HG02884 (cell line): ENCODE data around the gene SMARCAL1.
"Not testable (repeated sequence)": the region's sequence is repeated elsewhere in the genome, so short reads cannot be mapped to it uniquely, and the experiment has no call there.

Source experiments
- ATAC-seq: cut with Tn5 transposase; IDR thresholded peaks from one replicate; pipeline ENCODE4 v1.9.1; 2021; ENCODE audit warnings: mild to moderate bottlenecking, moderate library complexity; ENCODE audit not compliant: unreplicated experiment

The SMARCAL1 gene

DNA sequence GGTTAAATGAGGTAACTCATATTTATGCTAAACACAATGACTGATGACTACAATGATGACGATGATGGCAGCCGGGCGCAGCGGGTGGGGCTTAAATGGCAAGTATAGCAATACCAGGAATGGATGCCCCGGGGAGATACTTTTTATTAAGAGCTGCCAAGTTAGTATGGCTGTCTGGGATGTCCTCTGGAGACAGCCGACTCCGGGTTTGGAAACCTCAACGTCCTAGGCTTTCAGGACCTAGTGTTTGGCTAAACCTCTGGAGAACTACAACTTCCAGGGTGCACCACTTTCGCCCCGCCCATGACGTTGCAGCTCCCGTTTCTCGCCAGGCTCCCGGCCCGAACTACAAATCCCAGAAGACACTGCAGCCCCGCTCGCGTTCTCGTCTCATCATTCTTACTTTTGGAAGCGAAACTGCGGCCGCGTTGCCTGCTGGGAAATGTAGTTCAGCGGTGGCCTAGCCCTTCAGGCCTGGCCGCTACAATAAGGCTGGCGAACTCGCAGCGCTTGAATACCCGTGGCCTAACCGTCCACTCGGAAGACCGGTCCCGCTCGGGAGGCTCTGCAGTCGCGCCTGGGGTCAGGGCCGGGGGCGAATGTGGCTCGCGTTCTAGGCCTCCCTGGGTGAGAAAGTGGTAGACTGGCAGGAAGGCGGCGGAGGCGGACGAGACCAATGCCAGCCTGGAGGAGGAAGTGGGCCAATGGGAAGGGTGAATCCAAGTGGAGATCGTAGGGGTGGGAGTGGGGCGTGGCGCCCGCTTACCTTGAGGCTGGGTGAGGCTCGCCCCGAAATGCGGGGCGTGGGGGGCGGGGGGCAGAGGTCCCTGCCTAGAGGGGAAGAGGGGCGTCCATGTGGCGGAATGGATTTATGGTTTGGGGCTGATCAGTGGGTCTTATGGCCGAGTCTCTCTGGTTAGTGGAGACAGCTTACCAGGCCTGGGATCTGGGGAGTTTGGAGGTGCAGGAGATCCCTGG is at the start of gene SMARCAL1:
Gene SMARCAL1 (plus strand): TSS at position 463 of the 978 bp plus-strand sequence. CDS start 2,221 bp downstream, outside the sequence.
- ATAC-seq: peak; percentile 92

DNA sequence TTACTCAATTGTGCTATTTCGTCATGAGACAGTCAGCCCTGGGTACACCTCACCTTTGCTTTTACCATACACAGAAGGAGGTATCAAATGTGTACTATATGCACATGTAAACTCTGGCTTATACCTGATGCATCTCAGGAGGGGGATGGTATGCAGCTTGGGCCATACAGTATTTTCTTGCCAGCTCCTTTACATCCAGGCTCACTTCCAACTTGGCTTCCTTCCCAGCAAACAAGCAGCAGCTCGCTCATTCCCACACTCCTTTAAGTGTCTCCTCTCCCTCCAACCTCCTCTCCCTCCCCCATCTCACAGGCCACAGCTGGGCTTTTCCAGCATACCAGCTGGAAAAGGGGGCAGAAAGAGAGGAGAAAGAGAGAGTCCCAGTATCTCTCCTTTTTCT is 49.6 kb upstream of the SMARCAL1 start:
- no peak for ATAC-seq

DNA sequence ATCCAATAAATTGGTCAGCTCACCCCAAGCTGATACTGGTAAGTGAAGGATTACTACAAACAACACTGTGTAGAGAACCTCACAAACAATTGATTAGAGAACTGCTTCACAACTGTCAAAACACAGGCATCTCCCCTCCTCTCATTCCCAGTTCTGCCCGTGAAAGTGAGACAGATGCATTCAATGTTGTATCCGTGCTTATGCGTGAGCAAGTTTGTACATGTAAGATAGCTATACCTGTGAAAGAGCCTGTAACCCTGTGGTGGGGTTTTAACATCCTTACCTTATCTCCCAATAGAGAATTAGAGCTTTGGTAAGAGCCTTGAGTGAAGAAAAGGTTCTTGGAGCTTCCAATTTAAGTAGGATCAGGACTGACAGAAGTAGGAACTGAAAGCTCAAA is 49.1 kb upstream of the SMARCAL1 start:
- no peak for ATAC-seq

GRCh38 chr2:216365518-216365917 is 46.8 kb upstream of the SMARCAL1 start:
- no peak for ATAC-seq

GRCh38 chr2:216366777-216367471 is 45.4 kb upstream of the SMARCAL1 start:
- ATAC-seq: no peak

GRCh38 chr2:216369821-216370220 is 42.5 kb upstream of the SMARCAL1 start:
- ATAC-seq: no peak

DNA sequence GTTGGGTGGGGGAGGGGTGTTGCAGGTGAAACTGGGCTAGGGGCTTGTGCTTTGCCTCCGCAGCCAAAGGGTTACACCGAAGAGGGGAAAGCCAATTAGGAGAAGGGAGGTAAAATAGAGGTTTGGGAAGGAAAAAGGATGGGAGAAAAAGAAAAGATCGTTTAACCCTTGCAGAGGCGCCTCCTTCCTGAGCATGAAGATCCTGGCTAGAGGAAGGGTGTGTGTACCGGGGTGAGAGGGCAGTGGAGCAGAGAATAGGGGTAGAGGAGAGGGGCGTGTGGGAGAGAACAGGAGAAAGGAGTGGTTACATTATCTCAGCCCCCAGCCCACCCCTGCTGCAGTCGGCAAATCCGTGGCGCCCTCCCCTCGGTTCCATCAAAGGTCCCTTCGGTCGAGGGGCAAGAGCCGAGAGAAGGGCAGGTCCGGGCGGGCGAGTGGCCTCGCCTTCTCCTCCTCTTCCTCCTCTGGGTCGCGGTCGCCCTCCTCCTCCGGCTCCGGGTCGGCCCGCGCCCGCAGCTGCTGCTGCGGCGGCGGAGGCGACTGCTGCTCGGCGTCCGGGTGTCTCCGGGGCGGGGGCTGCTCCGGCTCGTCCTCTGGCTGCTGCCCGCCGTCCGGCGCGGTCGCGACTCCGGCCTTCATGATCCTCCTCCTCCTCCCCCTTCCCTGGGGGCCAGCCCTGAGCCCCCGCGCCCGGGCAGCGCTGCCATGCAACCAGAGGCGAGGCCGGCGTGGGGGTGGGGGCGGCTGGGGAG is 41.1 kb upstream of the SMARCAL1 start:
- no peak for ATAC-seq

- no peak for ATAC-seq
Measured at GRCh38 chr2:216371721-216372702, 40.3 kb upstream of the SMARCAL1 start, which contains the start of gene MARCHF4. Gene MARCHF4 (minus strand): TSS chr2:216372483. CDS start chr2:216370260, 2,223 bp downstream.

GRCh38 chr2:216372761-216373291 is 39.5 kb upstream of the SMARCAL1 start:
- no peak for ATAC-seq

DNA sequence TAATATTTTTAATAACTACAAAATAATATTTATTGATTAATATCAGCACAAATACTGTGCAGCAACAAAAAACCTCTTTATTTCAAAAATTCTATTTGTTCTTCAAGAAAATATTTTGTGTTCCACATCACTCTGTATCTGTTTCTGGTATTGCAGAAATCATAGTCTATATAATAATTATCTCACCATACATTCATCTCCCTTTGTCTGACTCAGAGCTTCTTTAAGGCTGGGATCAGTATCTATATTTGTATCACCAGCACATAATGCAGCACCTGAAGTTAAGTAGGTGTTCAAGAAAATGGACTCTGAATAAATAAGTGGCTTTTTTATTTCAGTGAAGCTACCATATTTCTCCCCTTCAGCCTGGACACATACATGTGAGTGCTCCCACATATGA is 38.4 kb upstream of the SMARCAL1 start:
- no peak for ATAC-seq

DNA sequence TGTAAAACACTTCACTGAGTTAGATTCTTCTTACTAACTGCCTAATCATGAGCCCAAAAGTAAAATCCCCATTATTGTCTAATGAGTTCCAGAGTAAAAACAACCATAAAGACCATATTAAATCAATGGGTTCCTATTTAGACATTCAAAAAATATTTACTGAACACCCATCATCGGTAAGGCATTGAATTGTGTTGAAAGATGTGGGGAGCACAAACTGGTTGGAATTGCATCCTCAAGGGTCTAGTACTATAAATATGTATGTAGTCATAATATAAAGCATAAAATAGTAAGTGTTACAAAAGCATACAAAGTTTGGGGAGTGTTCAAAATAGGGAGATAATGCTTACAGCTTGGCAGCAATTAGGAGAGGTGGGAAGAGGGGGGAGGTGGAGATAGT is 37.0 kb upstream of the SMARCAL1 start:
- ATAC-seq: no peak

DNA sequence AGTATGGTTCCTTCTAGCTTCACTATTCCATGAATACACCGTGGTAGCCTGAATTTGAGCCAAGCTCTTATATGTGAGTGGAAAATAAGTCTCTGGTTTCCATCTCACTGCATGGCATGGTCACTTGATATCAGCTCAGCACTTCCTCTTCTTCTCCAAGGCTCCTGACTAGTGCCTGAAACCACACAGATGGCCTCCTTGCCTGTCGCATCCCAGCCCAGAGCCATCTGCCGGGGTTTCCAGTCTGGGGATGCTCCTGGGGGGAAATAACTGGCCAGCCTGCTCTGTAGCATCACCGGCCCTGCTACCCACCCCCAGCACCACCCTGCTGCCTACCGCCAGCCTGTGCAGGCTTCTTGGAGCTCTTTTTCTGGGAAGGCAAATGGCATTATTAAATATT is 32.3 kb upstream of the SMARCAL1 start:
- ATAC-seq: no peak

DNA sequence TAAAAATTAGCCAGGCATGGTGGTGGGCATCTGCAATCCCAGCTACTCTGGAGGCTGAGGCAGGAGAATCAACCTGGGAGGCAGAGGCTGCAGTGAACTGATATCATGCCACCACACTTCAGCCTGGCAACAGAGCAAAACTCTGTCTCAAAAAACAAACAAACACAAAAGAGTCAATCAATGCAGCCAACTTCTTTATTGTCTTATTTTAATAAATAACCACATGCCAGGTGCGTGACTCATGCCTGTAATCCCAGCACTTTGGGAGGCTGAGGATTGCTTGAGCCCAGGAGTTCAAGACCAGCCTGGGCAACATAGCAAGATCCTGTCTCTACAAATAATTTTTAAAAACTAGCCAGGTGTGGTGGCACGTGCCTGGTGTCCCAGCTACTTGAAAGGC is 27.9 kb upstream of the SMARCAL1 start:
- not testable (repeated sequence) for ATAC-seq

- ATAC-seq: no peak
Measured at GRCh38 chr2:216385478-216385877, 26.8 kb upstream of the SMARCAL1 start.

DNA sequence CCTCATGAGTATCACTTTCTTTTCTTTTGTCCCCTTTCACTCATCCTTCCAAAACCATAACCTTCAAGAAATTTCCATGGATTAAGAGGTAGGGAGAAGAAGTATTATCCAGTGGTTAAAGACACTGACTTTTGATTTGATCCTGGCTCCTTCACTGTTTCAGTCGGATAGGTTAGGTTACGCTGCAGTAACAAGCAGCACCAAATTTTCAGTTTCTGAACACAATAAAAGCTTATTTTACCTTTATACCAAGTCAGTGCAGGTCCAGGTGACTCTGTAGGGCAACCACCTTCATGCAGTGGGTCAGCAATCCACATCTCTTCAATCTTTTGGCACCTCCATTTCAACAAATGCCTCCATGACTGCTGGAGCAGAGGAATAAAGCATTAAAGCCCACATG is 25.0 kb upstream of the SMARCAL1 start:
- ATAC-seq: no peak

GRCh38 chr2:216388046-216388884 is 24.0 kb upstream of the SMARCAL1 start:
- peak; percentile 57 for ATAC-seq

DNA sequence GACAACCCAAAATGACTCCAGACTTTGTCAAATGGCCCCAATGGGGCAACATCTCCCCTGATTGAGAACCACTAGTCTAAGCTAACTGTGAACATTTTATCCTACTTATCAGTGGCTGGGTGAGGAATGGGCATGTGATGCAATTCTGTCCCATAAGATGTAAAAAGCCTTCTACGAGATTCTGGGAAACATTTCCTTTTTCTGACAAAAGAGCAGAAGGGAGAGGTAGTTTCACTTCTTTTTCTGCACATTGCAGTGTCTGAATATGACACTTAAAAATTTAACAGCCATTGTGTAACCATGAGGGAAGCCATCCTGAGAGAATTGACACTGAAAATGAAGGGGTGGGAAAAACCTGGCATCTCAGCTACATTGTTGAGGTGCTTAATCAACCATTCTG is 22.7 kb upstream of the SMARCAL1 start:
- ATAC-seq: no peak

- ATAC-seq: no peak
Measured at GRCh38 chr2:216391401-216391800, 20.9 kb upstream of the SMARCAL1 start.
